Gastrocnemius medialis (tissue), 4 donors: ENCODE data around the gene SV2B. TPM values are rescaled to one million over a fixed set of nuclear protein-coding genes. Genes with fewer than 3 reads are reported as not detected.
A peak's percentile ranks its signal among the peaks of the same experiment; 100 is the strongest.

Experiments used
- ATAC-seq, 2 donors: fragments of 150-250 bp; one replicate each; pipeline ENCODE4 v1.9.1; 2016
- DNase-seq, 2 donors: peaks; one replicate each; pipeline ENCODE4 v3.0.0-alpha.2; 2019
- H3K27ac ChIP-seq, 4 donors: fragments of 200-600 bp; sonication (generic); 1 replicate in 1 of 4; 2 replicates in 3 of 4; pipeline ENCODE4 v1.5.1; 2016 to 2018; ENCODE audit warnings: mild to moderate bottlenecking in 2 of 4, moderate library complexity in 1 of 4
- H3K27me3 ChIP-seq, 3 donors: fragments of 200-600 bp; sonication (generic) in 2 of 3; 1 replicate in 1 of 3; 2 replicates in 2 of 3; pipeline versions ENCODE4 v1.5.1 to v1.6.0; 2016 to 2019; ENCODE audit warnings: mild to moderate bottlenecking in 1 of 3, moderate library complexity in 1 of 3
- H3K36me3 ChIP-seq, 2 donors: fragments of 200-600 bp; sonication (generic) in 1 of 2; one replicate each; pipeline ENCODE4 v1.5.1; 2017 to 2018
- H3K4me1 ChIP-seq, 2 donors: fragments of 200-600 bp; sonication (generic) in 1 of 2; one replicate each; pipeline ENCODE4 v1.5.1; 2016 to 2017; ENCODE audit warnings: mild to moderate bottlenecking in 2 of 2
- H3K4me3 ChIP-seq, 4 donors: fragments of 200-600 bp; sonication (generic) in 3 of 4; 1 replicate in 1 of 4; 2 replicates in 3 of 4; pipeline ENCODE4 v1.5.1; 2016 to 2019; ENCODE audit warnings: mild to moderate bottlenecking in 2 of 4
- H3K9me3 ChIP-seq, 3 donors: fragments of 200-600 bp; sonication (generic) in 2 of 3; 1 replicate in 1 of 3; 2 replicates in 2 of 3; pipeline ENCODE4 v1.5.1; 2016 to 2019
- POLR2A ChIP-seq, 2 donors: fragments of 450-650 bp; IDR thresholded peaks; one replicate each; pipeline ENCODE4 v1.6.1; 2017; ENCODE audit warnings: antibody characterized with exemption in 2 of 2, mild to moderate bottlenecking in 2 of 2, moderate library complexity in 2 of 2
- in situ Hi-C, 4 donors: fragments of 200-750 bp; cut with MboI; loops; one replicate each; pipeline versions ENCODE4 v1.15.0 to v1.8.0; 2017; ENCODE audit warnings: low sequenced_read_pairs in 4 of 4
- intact Hi-C: fragments of 100-400 bp; cut with DNase I; formaldehyde crosslinking; loops from one replicate; pipeline ENCODE4 v1.15.1; 2023; ENCODE audit warnings: low total_unique reads
- total RNA-seq, 4 donors: library from RNA; depleted of rRNA; stranded (reverse); fragments of >200 nt; gene quantifications; one replicate each; pipeline versions ENCODE4 v1.1.0 to v1.2.3, GENCODE V29; 2016
- TF ChIP-seq, protein P1 (sequence below), 5 experiments: fragments of 450-650 bp in 3 of 5; fragments of 200-600 bp in 2 of 5; sonication (generic) in 2 of 5; IDR thresholded peaks in 4 of 5; conservative IDR thresholded peaks in 1 of 5; 1 replicate in 4 of 5; 2 replicates in 1 of 5; pipeline ENCODE4 v1.5.1; 2016 to 2019; ENCODE audit warnings: antibody characterized with exemption in 5 of 5, mild to moderate bottlenecking in 3 of 5, moderate library complexity in 3 of 5

SV2B gene
- total RNA-seq, 4 donors from 2014 or later, result 0.36 to 0.89 (median 0.67) TPM

- H3K4me1 ChIP-seq, result peaks cover 0 to 3% of the 10 kb centered on the region in 2 donors
- H3K27ac ChIP-seq, result no peak overlapping the region
- TF ChIP-seq, protein P1, sequence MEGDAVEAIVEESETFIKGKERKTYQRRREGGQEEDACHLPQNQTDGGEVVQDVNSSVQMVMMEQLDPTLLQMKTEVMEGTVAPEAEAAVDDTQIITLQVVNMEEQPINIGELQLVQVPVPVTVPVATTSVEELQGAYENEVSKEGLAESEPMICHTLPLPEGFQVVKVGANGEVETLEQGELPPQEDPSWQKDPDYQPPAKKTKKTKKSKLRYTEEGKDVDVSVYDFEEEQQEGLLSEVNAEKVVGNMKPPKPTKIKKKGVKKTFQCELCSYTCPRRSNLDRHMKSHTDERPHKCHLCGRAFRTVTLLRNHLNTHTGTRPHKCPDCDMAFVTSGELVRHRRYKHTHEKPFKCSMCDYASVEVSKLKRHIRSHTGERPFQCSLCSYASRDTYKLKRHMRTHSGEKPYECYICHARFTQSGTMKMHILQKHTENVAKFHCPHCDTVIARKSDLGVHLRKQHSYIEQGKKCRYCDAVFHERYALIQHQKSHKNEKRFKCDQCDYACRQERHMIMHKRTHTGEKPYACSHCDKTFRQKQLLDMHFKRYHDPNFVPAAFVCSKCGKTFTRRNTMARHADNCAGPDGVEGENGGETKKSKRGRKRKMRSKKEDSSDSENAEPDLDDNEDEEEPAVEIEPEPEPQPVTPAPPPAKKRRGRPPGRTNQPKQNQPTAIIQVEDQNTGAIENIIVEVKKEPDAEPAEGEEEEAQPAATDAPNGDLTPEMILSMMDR (IDR thresholded peaks at IDR 0.05 in 4 of 5, conservative IDR thresholded peaks at IDR 0.05 in 1 of 5), result no peak
- no peak for TF ChIP-seq POLR2A (IDR thresholded peaks at IDR 0.05)
- ATAC-seq, result no peak
- no peaks in the 10 kb centered on the region for H3K36me3 ChIP-seq
- no peaks in the 10 kb centered on the region for H3K9me3 ChIP-seq
- intact Hi-C loops, result no loop called here
- in situ Hi-C loops, result loop anchor here in 1 of 4 donors (5.0 kb wide), 1 partner anchor 165 kb away; no protein-coding TSS in a partner anchor
- no peak overlapping the region for H3K4me3 ChIP-seq
- no peaks in the 10 kb centered on the region for H3K27me3 ChIP-seq
- no peak for DNase-seq
These were observed 122.0 kb downstream of the SV2B start for GRCh38 chr15:91222052-91222451.

GRCh38 chr15:91223863-91224262 is 123.8 kb downstream of the SV2B start:
- no peak overlapping the region for H3K27ac ChIP-seq
- no peaks in the 10 kb centered on the region for H3K9me3 ChIP-seq
- in situ Hi-C loops, result loop anchor here in 1 of 4 donors (5.0 kb wide), 1 partner anchor 167 kb away; no protein-coding TSS in a partner anchor
- ATAC-seq, result no peak
- intact Hi-C loops, result loop anchor here (1.0 to 2.0 kb wide), 2 partner anchors 51 to 168 kb away; no protein-coding TSS in a partner anchor
- no peak overlapping the region for H3K4me3 ChIP-seq
- no peak for DNase-seq
- H3K4me1 ChIP-seq, result no peaks in the 10 kb centered on the region
- no peaks in the 10 kb centered on the region for H3K36me3 ChIP-seq
- TF ChIP-seq, protein P1 (IDR thresholded peaks at IDR 0.05 in 4 of 5, conservative IDR thresholded peaks at IDR 0.05 in 1 of 5), result no peak
- no peaks in the 10 kb centered on the region for H3K27me3 ChIP-seq

DNA sequence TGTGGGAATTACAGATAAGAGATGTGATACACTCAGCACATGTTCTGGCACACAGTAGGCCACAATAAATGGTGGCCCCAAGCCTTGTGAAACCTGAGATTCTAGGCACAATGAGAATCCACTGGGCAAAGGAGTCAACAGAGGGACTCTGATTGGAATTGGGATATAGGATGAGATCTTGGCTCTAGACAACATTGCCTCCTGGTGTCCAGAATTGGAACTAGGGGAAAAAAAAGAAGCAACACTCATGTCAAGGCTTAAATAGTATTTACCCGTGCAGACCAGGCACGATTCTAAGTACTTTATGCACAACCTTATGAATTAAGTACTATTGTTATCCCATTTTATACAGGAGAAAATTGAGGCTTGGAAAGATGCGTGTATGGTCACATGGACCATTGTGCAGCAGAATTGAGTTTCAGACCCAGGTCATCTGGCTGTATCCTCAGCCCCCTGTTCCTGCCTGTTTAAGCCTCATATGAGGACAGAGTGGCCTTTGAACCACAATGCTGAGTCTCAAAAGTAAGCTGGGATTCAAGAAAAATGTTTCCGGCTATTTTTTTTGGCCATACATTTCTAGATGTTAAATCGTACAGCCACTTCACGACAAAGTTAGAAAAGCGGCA is 124.8 kb downstream of the SV2B start:
- H3K36me3 ChIP-seq, result no peaks in the 10 kb centered on the region
- in situ Hi-C loops, result loop anchor here in 3 of 4 donors (5.0 kb wide), 1 partner anchor 168 kb away; no protein-coding TSS in a partner anchor
- H3K27ac ChIP-seq, result no peak overlapping the region
- intact Hi-C loops, result loop anchor here (1.0 to 2.0 kb wide), 2 partner anchors 50 to 169 kb away; no protein-coding TSS in a partner anchor
- DNase-seq, result no peak
- TF ChIP-seq POLR2A (IDR thresholded peaks at IDR 0.05), result no peak
- TF ChIP-seq, protein P1 (IDR thresholded peaks at IDR 0.05 in 4 of 5, conservative IDR thresholded peaks at IDR 0.05 in 1 of 5), result peak; percentile 43 to 71 (median 61)
- H3K9me3 ChIP-seq, result no peaks in the 10 kb centered on the region
- no peak overlapping the region for H3K4me3 ChIP-seq
- peak; percentile 69 for ATAC-seq
- H3K27me3 ChIP-seq, result no peaks in the 10 kb centered on the region
- H3K4me1 ChIP-seq, result no peaks in the 10 kb centered on the region

DNA sequence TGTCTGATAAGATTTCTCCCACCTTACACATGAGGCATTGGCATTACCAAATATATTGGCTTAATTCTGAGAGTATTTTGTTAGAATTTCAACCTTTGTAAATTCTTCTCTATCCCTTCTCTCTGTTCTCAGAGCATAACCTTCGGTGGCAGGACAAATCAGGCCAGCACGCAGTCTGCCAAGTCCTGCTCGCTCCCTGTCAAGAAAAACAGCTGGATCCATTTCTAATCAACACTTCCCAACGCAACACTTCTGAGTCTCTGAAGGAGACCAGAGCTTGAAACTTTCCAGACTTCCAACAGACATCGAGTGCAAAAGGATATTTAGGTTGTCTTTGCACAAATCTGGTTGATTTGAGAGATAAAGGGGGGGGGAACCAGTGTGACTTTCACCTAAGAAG is 125.7 kb downstream of the SV2B start:
- no peak overlapping the region for H3K27ac ChIP-seq
- TF ChIP-seq POLR2A (IDR thresholded peaks at IDR 0.05), result no peak
- TF ChIP-seq, protein P1 (IDR thresholded peaks at IDR 0.05 in 4 of 5, conservative IDR thresholded peaks at IDR 0.05 in 1 of 5), result no peak
- intact Hi-C loops (loop anchor here (2.0 kb wide), 1 partner anchor 49 kb away; no protein-coding TSS in a partner anchor), in situ Hi-C loops (loop anchor here in 2 of 4 donors (5.0 kb wide), 1 partner anchor 168 kb away; no protein-coding TSS in a partner anchor)
- no peaks in the 10 kb centered on the region for H3K27me3 ChIP-seq
- no peaks in the 10 kb centered on the region for H3K36me3 ChIP-seq
- no peak for ATAC-seq
- no peak for DNase-seq
- H3K9me3 ChIP-seq, result no peaks in the 10 kb centered on the region
- H3K4me3 ChIP-seq, result no peak overlapping the region
- H3K4me1 ChIP-seq, result no peaks in the 10 kb centered on the region
